ENCODE data around the gene HOXB2.

HOXB2 gene

DNA sequence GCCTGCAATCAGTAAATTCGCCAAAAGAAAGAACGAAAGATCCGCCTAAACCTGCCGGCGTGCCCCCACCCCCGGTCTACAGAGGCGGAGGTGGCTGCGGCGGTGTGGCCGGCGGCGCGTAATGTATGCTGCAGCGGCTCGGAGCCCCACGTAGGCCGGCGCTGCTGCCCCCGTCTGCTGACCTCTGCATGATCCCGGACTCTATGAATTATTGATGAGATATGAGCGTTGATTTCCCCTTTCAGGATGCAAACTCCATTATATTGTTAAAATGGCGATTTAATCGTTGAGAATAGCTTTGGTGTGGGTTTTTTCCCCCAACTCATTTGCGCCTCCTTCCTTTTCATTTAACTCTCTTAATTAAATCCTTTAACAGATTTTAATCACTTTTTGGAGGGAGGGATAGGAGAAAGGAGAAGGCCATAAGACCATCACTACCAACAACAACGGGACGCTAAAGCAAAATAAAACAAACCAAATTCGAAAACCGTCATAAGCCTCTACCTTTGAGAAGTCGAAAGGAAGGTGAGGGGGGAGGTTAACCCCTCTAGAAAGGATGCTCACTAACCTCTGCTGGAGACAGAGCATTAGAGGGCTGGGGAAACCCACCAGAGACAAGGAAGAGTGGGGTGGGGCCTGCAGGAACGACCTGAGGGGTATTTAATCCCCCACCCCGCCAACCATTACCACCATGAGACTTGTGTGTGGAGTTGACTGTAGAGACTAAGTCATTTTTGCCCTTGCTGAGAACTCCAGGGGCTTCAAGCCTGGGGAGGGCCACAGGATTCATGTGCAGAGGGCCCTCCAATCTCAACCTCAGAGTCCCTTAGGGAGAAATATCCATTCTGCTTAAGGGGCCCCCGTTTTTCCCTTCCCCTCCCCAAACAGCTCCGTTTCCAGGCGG is 41.7 kb upstream of the HOXB2 start:
- WGBS, 2 donors (ENCODE audit: extremely low coverage in 2 of 2, insufficient read length in 2 of 2, insufficient replicate concordance in 1 of 2), result no CpG with 5 or more reads among the region's 34 CpGs
- no peaks in the 10 kb centered on the region for H3K4me1 ChIP-seq (ENCODE audit: control insufficient read depth in 2 of 2, insufficient read depth in 1 of 2, low read depth in 1 of 2, low read length in 2 of 2)
- peaks cover 61 to 100% (median 100%) of the 10 kb centered on the region in 3 experiments for H3K27me3 ChIP-seq (ENCODE audit: control insufficient read depth in 3 of 3, insufficient read depth in 3 of 3, low read depth in 1 of 3, low read length in 3 of 3)

DNA sequence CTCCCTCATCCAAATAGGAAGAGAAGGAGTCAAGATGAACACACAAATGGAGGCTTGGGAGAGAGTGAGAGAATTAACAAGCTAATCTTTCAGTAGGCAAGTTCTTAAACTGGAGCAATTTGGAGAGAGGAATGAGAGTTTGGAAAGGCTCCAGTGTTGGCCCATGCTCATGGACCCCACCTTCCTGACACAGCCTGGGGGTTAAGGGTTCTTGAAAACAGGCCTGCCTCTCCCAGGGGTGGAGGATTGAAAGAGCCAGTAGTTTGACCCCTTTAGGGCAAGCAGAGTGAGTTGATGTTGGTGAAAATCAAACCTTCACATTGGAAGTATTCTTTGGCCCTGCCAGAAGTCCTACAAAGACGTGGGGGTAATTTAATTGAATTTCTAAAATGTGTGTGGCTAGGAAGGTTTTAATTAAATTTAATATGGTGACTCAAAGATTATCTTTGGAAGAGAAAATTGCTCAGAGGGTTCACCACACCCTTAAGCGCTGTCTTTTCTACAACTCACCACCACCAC is 39.4 kb upstream of the HOXB2 start:
- no peak overlapping the region for H2BK15ac ChIP-seq (ENCODE audit: low read length)
- no peaks in the 10 kb centered on the region for H3K36me3 ChIP-seq (replicated peaks in 1 of 2; ENCODE audit: control insufficient read depth in 2 of 2, insufficient read depth in 2 of 2, low read length in 2 of 2)
- WGBS, 2 donors (ENCODE audit: extremely low coverage in 2 of 2, insufficient read length in 2 of 2, insufficient replicate concordance in 1 of 2), result no CpG with 5 or more reads among the region's 2 CpGs
- DNase-seq (ENCODE audit: low spot score), result no peak
- peaks cover 0 to 3% of the 10 kb centered on the region in 2 donors for H3K9me3 ChIP-seq (replicated peaks in 1 of 2; ENCODE audit: control insufficient read depth in 2 of 2, insufficient read depth in 1 of 2, low read depth in 1 of 2, low read length in 2 of 2)
- H2AFZ ChIP-seq (ENCODE audit: low read length), result no peak overlapping the region
- peaks cover 69 to 100% (median 100%) of the 10 kb centered on the region in 3 experiments for H3K27me3 ChIP-seq (ENCODE audit: control insufficient read depth in 3 of 3, insufficient read depth in 3 of 3, low read depth in 1 of 3, low read length in 3 of 3)
- H2BK12ac ChIP-seq (ENCODE audit: low read length), result no peak overlapping the region
- peaks cover 1% of the 10 kb centered on the region for H3K79me1 ChIP-seq (ENCODE audit: low read depth, low read length)
- no peaks in the 10 kb centered on the region for H3K4me1 ChIP-seq (ENCODE audit: control insufficient read depth in 2 of 2, insufficient read depth in 1 of 2, low read depth in 1 of 2, low read length in 2 of 2)
- H3K9ac ChIP-seq (ENCODE audit: low read depth, low read length, poor library complexity), result no peak overlapping the region
- H4K91ac ChIP-seq (ENCODE audit: low read depth, low read length, poor library complexity), result no peak overlapping the region
- H3K23ac ChIP-seq (ENCODE audit: low read depth, low read length, poor library complexity), result no peak overlapping the region
- no peak overlapping the region for H2BK5ac ChIP-seq (ENCODE audit: low read length)
- no peak overlapping the region for H3K14ac ChIP-seq (ENCODE audit: low read length)
- H3K4me3 ChIP-seq (ENCODE audit: low read length in 2 of 2), result no peak overlapping the region
- no peak overlapping the region for H4K8ac ChIP-seq (ENCODE audit: low read depth, low read length)
- H2BK120ac ChIP-seq (ENCODE audit: low read depth, low read length), result no peak overlapping the region
- no peak overlapping the region for H3K27ac ChIP-seq (replicated peaks; ENCODE audit: low read length)
- no peak overlapping the region for H3K18ac ChIP-seq (ENCODE audit: low read length)
- no peak overlapping the region for H2AK5ac ChIP-seq (ENCODE audit: low read depth, low read length)
- H3K4ac ChIP-seq (ENCODE audit: low read length), result no peak overlapping the region
- no peak overlapping the region for H3K4me2 ChIP-seq (ENCODE audit: insufficient read depth, low read length, poor library complexity, severe bottlenecking)

More for the DNA sequence above, 41.7 kb upstream of the HOXB2 start:
- H3K79me1 ChIP-seq (ENCODE audit: low read depth, low read length), result peaks cover 1% of the 10 kb centered on the region
- no peak overlapping the region for H2BK15ac ChIP-seq (ENCODE audit: low read length)
- H3K4ac ChIP-seq (ENCODE audit: low read length), result no peak overlapping the region
- H3K23ac ChIP-seq (ENCODE audit: low read depth, low read length, poor library complexity), result peak overlapping the region; percentile 51
- H3K9me3 ChIP-seq (replicated peaks in 1 of 2; ENCODE audit: control insufficient read depth in 2 of 2, insufficient read depth in 1 of 2, low read depth in 1 of 2, low read length in 2 of 2), result peaks cover 0 to 3% of the 10 kb centered on the region in 2 donors
- H3K14ac ChIP-seq (ENCODE audit: low read length), result no peak overlapping the region
- DNase-seq (ENCODE audit: low spot score), result no peak
- H3K18ac ChIP-seq (ENCODE audit: low read length), result no peak overlapping the region
- no peak overlapping the region for H2BK120ac ChIP-seq (ENCODE audit: low read depth, low read length)
- H3K9ac ChIP-seq (ENCODE audit: low read depth, low read length, poor library complexity), result no peak overlapping the region
- H2BK5ac ChIP-seq (ENCODE audit: low read length), result no peak overlapping the region
- H3K4me2 ChIP-seq (ENCODE audit: insufficient read depth, low read length, poor library complexity, severe bottlenecking), result no peak overlapping the region
- no peak overlapping the region for H3K27ac ChIP-seq (replicated peaks; ENCODE audit: low read length)
- H3K4me3 ChIP-seq (ENCODE audit: low read length in 2 of 2), result no peak overlapping the region
- no peak overlapping the region for H4K91ac ChIP-seq (ENCODE audit: low read depth, low read length, poor library complexity)
- no peak overlapping the region for H2AK5ac ChIP-seq (ENCODE audit: low read depth, low read length)
- H3K36me3 ChIP-seq (replicated peaks in 1 of 2; ENCODE audit: control insufficient read depth in 2 of 2, insufficient read depth in 2 of 2, low read length in 2 of 2), result no peaks in the 10 kb centered on the region
- H2BK12ac ChIP-seq (ENCODE audit: low read length), result no peak overlapping the region
- H4K8ac ChIP-seq (ENCODE audit: low read depth, low read length), result no peak overlapping the region
- H2AFZ ChIP-seq (ENCODE audit: low read length), result no peak overlapping the region

DNA sequence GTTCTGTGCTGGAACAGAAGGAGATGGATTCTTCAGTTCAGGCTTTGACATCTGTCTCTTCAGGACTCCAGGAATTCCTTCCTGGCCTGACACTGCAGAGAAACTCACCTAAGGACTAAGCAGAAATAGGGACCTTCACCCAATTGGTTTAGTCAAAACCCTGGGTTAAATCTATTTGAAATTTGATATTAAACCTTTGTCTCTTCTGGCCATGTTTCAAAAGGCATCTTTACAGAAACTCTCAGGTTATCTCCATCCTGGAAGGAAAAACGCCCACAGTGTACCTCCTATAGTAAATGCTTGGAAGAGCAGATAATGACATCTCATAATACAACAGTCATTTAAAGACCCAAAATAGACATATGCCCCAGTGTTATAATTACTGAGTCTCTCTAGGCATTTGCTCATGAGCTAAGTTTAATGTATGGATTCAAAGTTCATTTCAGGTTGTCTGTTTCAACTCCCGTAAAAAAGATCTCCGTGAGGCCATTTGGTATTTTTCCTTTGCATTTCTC is 38.9 kb upstream of the HOXB2 start:
- Histone ChIP-seq H2BK5ac (ENCODE audit: low read length) (no peak overlapping the region), H3K9me3 (replicated peaks in 1 of 2; ENCODE audit: control insufficient read depth in 2 of 2, insufficient read depth in 1 of 2, low read depth in 1 of 2, low read length in 2 of 2) (peaks cover 0 to 3% of the 10 kb centered on the region in 2 donors), H3K18ac (ENCODE audit: low read length) (no peak overlapping the region), H3K79me1 (ENCODE audit: low read depth, low read length) (peaks cover 1% of the 10 kb centered on the region), H3K23ac (ENCODE audit: low read depth, low read length, poor library complexity) (no peak overlapping the region), H3K4me1 (ENCODE audit: control insufficient read depth in 2 of 2, insufficient read depth in 1 of 2, low read depth in 1 of 2, low read length in 2 of 2) (no peaks in the 10 kb centered on the region), H3K27me3 (ENCODE audit: control insufficient read depth in 3 of 3, insufficient read depth in 3 of 3, low read depth in 1 of 3, low read length in 3 of 3) (peaks cover 71 to 100% (median 100%) of the 10 kb centered on the region in 3 experiments), H2AFZ (ENCODE audit: low read length) (no peak overlapping the region), H3K27ac (replicated peaks; ENCODE audit: low read length) (no peak overlapping the region), H2BK15ac (ENCODE audit: low read length) (no peak overlapping the region), H4K8ac (ENCODE audit: low read depth, low read length) (no peak overlapping the region), H3K4me3 (ENCODE audit: low read length in 2 of 2) (no peak overlapping the region), H3K14ac (ENCODE audit: low read length) (no peak overlapping the region), H2BK12ac (ENCODE audit: low read length) (no peak overlapping the region), H3K4me2 (ENCODE audit: insufficient read depth, low read length, poor library complexity, severe bottlenecking) (no peak overlapping the region), H3K9ac (ENCODE audit: low read depth, low read length, poor library complexity) (no peak overlapping the region), H3K36me3 (replicated peaks in 1 of 2; ENCODE audit: control insufficient read depth in 2 of 2, insufficient read depth in 2 of 2, low read length in 2 of 2) (no peaks in the 10 kb centered on the region), H2AK5ac (ENCODE audit: low read depth, low read length) (no peak overlapping the region), H4K91ac (ENCODE audit: low read depth, low read length, poor library complexity) (no peak overlapping the region), H3K4ac (ENCODE audit: low read length) (no peak overlapping the region), H2BK120ac (ENCODE audit: low read depth, low read length) (no peak overlapping the region)
- no CpG with 5 or more reads among the region's 3 CpGs for WGBS, 2 donors (ENCODE audit: extremely low coverage in 2 of 2, insufficient read length in 2 of 2, insufficient replicate concordance in 1 of 2)
- no peak for DNase-seq (ENCODE audit: low spot score)

DNA sequence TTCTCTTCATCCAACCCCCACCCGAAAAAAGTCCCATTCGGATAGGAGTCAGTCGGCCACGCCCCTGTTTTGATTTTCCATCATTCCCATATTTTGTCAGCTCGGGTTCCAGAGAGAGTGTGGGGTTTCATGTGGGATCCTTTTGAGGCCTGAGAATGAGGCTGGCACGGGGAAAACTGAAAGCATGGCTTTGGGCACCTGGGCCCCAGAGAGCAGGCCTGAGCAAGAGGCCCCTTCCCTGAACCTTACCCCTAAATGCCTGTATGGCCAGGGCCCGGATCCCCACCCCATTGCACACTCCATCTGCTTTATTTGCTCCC is 37.8 kb upstream of the HOXB2 start:
- H2BK12ac ChIP-seq (ENCODE audit: low read length), result no peak overlapping the region
- no peak overlapping the region for H2BK5ac ChIP-seq (ENCODE audit: low read length)
- no peak overlapping the region for H4K8ac ChIP-seq (ENCODE audit: low read depth, low read length)
- peaks cover 1% of the 10 kb centered on the region for H3K79me1 ChIP-seq (ENCODE audit: low read depth, low read length)
- H3K9me3 ChIP-seq (replicated peaks in 1 of 2; ENCODE audit: control insufficient read depth in 2 of 2, insufficient read depth in 1 of 2, low read depth in 1 of 2, low read length in 2 of 2), result peaks cover 0 to 2% of the 10 kb centered on the region in 2 donors
- no peak overlapping the region for H3K14ac ChIP-seq (ENCODE audit: low read length)
- no peak overlapping the region for H3K9ac ChIP-seq (ENCODE audit: low read depth, low read length, poor library complexity)
- H2BK15ac ChIP-seq (ENCODE audit: low read length), result no peak overlapping the region
- no peak overlapping the region for H2BK120ac ChIP-seq (ENCODE audit: low read depth, low read length)
- H3K4me2 ChIP-seq (ENCODE audit: insufficient read depth, low read length, poor library complexity, severe bottlenecking), result no peak overlapping the region
- no peak for DNase-seq (ENCODE audit: low spot score)
- no peak overlapping the region for H3K23ac ChIP-seq (ENCODE audit: low read depth, low read length, poor library complexity)
- no peak overlapping the region for H2AK5ac ChIP-seq (ENCODE audit: low read depth, low read length)
- no CpG with 5 or more reads among the region's 7 CpGs for WGBS, 2 donors (ENCODE audit: extremely low coverage in 2 of 2, insufficient read length in 2 of 2, insufficient replicate concordance in 1 of 2)
- no peak overlapping the region for H4K91ac ChIP-seq (ENCODE audit: low read depth, low read length, poor library complexity)
- H3K27me3 ChIP-seq (ENCODE audit: control insufficient read depth in 3 of 3, insufficient read depth in 3 of 3, low read depth in 1 of 3, low read length in 3 of 3), result peaks cover 72 to 99% (median 98%) of the 10 kb centered on the region in 3 experiments
- H3K4me1 ChIP-seq (ENCODE audit: control insufficient read depth in 2 of 2, insufficient read depth in 1 of 2, low read depth in 1 of 2, low read length in 2 of 2), result no peaks in the 10 kb centered on the region
- no peaks in the 10 kb centered on the region for H3K36me3 ChIP-seq (replicated peaks in 1 of 2; ENCODE audit: control insufficient read depth in 2 of 2, insufficient read depth in 2 of 2, low read length in 2 of 2)
- no peak overlapping the region for H2AFZ ChIP-seq (ENCODE audit: low read length)
- no peak overlapping the region for H3K18ac ChIP-seq (ENCODE audit: low read length)
- no peak overlapping the region for H3K27ac ChIP-seq (replicated peaks; ENCODE audit: low read length)
- no peak overlapping the region for H3K4me3 ChIP-seq (ENCODE audit: low read length in 2 of 2)
- H3K4ac ChIP-seq (ENCODE audit: low read length), result no peak overlapping the region

All from neuronal stem cell (in vitro differentiated cells).